GM23338 (cell line): Measurements from ENCODE around the gene GIMAP7.

Experiments
- EZH2 ChIP-seq: fragments of 200-600 bp; sonication (generic); IDR thresholded peaks from one replicate; pipeline ENCODE4 v1.8.0; 2017; ENCODE audit warnings: antibody characterized with exemption, mild to moderate bottlenecking, low read depth; ENCODE audit not compliant: unreplicated experiment
- TF ChIP-seq, protein P1 (sequence below), 2 experiments: fragments of 200-600 bp in 1 of 2; sonication (generic) in 1 of 2; conservative IDR thresholded peaks; 2 replicates each; pipeline versions ENCODE4 v1.5.1 to v1.6.1; 2016 to 2017; ENCODE audit warnings: antibody characterized with exemption in 2 of 2, low read depth in 2 of 2, mild to moderate bottlenecking in 2 of 2, moderate library complexity in 1 of 2
- TF ChIP-seq, protein P2 (sequence below): IDR thresholded peaks from one replicate; pipeline ENCODE4 v1.6.1; 2018; ENCODE audit warnings: antibody characterized with exemption; ENCODE audit not compliant: unreplicated experiment

DNA sequence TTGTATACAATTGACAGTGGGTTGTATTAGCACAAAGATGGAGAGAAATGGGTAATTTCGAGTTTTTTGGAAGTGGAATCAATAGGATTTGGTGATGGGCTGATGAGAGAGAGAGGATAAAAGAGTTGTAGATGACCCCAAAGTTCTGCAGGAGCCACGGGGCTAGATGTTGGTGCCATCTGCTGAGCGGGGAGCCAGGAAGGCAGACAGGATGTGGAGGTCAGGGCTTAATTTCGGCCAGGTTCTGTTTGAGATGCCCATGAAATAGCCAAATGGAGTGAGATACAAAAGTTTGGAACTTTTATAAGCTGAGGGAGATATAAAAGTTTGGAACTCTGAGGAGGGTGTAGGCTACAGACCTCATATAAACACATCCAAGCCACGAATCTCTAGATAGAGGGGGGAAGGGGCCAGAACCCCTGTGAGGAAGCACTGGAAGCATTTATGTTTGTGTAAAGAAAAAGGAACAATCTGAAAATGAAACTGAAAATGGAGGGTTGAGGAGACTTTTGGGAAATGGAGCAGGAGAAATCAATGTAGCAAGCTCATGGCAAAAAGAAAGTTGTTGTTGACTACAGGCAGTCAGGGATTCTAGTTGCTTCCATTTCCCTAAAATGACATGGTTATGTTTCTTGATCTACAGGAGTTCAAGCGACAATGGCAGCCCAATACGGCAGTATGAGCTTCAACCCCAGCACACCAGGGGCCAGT is 54.7 kb downstream of the GIMAP7 start:
- TF ChIP-seq, protein P1, sequence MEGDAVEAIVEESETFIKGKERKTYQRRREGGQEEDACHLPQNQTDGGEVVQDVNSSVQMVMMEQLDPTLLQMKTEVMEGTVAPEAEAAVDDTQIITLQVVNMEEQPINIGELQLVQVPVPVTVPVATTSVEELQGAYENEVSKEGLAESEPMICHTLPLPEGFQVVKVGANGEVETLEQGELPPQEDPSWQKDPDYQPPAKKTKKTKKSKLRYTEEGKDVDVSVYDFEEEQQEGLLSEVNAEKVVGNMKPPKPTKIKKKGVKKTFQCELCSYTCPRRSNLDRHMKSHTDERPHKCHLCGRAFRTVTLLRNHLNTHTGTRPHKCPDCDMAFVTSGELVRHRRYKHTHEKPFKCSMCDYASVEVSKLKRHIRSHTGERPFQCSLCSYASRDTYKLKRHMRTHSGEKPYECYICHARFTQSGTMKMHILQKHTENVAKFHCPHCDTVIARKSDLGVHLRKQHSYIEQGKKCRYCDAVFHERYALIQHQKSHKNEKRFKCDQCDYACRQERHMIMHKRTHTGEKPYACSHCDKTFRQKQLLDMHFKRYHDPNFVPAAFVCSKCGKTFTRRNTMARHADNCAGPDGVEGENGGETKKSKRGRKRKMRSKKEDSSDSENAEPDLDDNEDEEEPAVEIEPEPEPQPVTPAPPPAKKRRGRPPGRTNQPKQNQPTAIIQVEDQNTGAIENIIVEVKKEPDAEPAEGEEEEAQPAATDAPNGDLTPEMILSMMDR (conservative IDR thresholded peaks at IDR 0.05; ENCODE audit: low read depth in 2 of 2), result no peak
- TF ChIP-seq EZH2, result no peak
- TF ChIP-seq, protein P2, sequence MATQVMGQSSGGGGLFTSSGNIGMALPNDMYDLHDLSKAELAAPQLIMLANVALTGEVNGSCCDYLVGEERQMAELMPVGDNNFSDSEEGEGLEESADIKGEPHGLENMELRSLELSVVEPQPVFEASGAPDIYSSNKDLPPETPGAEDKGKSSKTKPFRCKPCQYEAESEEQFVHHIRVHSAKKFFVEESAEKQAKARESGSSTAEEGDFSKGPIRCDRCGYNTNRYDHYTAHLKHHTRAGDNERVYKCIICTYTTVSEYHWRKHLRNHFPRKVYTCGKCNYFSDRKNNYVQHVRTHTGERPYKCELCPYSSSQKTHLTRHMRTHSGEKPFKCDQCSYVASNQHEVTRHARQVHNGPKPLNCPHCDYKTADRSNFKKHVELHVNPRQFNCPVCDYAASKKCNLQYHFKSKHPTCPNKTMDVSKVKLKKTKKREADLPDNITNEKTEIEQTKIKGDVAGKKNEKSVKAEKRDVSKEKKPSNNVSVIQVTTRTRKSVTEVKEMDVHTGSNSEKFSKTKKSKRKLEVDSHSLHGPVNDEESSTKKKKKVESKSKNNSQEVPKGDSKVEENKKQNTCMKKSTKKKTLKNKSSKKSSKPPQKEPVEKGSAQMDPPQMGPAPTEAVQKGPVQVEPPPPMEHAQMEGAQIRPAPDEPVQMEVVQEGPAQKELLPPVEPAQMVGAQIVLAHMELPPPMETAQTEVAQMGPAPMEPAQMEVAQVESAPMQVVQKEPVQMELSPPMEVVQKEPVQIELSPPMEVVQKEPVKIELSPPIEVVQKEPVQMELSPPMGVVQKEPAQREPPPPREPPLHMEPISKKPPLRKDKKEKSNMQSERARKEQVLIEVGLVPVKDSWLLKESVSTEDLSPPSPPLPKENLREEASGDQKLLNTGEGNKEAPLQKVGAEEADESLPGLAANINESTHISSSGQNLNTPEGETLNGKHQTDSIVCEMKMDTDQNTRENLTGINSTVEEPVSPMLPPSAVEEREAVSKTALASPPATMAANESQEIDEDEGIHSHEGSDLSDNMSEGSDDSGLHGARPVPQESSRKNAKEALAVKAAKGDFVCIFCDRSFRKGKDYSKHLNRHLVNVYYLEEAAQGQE, result no peak
